Umbilical cord (tissue), 2 donors: ENCODE data around the gene CBX7. TPM values are rescaled to one million over a fixed set of nuclear protein-coding genes. Genes with fewer than 3 reads are reported as not detected.

ENCODE experiments used
- DNase-seq: peaks from one replicate; pipeline ENCODE4 v3.0.0-alpha.2; 2015; ENCODE audit warnings: low spot score
- total RNA-seq: library from RNA; depleted of rRNA; stranded (reverse); fragments of >200 nt; gene quantifications from one replicate; pipeline ENCODE4 v1.2.3, GENCODE V29; 2014; ENCODE audit warnings: low replicate concordance; ENCODE audit not compliant: insufficient read depth

The CBX7 gene
- total RNA-seq, 1 donor from 2014 or later = 10.4 TPM

DNA sequence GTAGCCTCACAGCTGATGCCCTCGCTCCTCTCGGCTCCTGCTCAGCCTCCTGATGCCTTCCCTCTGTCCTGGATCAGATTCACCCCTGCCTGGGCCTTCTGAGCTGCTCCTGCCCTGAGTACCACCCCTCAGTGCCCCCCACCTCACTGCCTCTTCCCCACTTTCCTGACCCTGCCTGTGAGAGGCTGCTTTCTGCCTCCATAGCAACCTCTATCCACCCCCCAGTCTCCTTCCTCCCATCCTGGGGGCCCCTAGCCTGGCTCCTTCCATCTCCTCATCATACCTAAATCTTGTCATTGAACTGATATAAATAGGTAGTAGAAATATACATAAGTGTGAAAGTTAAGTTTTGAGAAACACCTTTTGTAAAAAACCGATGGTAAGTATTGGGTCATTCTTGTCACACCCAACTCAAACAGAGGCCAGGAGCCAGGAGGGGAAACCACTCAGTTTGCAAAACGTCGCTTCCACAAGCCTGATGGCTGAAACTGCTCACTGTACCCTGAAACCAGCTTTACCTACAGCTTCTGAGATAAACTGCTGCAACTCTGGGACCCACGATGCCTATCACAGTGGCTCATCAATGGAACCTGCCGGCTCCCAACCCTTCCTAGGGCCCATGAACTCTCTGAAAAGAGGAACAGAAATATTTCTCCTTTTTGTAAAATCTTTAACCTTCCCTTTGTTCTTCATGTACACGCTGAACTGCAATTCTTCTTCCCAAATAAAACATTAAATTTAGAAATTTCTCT lies 60.2 kb downstream of the CBX7 start:
- DNase-seq = no peak

DNA sequence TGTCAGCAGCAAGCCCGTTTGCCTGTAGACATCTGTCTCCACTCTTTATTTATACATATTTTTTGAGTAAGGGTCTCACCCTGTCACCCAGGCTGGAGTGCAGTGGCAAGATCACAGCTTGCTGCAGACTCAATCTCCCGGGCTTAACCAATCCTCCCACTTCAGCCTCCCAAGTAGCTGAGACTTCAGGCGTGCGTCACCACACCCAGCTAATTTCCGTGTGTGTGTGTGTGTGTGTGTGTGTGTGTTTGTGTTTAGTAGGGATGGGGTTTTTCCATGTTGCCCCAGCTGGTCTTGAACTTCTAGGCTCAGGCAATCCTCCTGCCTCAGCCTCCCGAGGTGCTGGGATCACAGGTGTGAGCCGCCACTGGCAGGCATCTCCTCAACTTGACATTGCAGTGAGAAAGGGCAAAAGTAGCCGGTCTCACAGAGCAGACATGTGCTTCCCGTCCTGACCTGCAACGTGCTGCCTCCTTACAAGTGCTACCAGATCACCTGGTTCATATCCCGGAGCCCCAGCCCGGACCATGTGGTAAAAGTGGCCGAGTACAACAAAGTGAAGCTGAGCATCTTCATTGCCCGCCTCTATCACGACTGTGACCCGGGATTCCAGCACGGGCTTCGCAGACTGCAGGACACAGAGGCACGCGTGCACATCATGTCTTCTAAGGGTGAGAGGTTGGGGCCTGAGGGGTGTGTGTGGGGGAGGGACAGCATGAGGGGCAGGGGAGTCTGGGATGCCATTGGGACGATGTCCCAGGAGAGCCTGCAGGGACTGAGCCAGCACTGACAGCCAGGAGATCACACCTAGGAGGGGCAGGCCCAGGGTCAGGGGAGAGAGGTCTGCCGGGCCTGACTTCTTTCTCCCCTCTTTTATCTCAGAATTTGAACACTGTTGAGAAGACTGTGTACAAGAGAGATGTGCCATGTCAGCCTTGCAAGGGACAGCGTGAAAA lies 61.1 kb downstream of the CBX7 start:
- no peak for DNase-seq

GRCh38 chr22:39090426-39091064 lies 61.9 kb downstream of the CBX7 start:
- no peak for DNase-seq

DNA sequence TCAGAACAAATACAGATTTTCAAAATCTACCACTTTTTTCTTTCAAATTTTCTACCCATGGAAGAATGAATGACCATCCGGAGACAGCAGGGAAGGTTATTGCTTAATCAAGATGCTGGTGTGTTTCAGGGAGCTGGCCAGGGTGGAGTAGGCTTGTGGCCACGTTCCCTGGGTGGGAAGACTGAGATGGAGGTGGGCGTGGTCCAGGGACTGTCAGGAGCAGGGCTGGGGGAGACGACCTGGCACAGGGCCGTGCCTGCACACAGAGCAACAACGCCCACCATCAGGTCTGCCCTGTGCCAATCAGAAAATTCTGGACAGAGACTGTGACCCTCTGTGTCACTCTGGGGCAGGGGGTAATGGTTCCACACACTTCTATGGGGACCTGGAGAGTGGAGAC lies 62.6 kb downstream of the CBX7 start:
- no peak for DNase-seq

DNA sequence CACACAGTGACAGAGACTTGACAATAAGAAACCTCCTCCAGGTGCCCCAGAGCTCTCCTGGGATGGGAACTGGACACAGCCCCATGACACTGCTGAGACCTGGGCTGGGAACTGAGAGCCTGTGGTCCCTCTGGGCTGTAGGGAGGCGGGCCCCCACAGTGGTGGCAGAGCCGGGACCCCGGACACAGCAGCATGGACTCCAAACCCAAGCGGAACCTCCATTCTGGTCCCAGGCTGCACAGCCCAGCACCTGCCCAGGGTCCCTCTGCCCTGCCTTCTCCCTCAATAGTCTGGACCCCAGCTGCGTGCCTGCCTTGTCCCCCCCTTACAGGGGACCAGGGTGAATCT lies 63.8 kb downstream of the CBX7 start:
- DNase-seq = no peak

DNA sequence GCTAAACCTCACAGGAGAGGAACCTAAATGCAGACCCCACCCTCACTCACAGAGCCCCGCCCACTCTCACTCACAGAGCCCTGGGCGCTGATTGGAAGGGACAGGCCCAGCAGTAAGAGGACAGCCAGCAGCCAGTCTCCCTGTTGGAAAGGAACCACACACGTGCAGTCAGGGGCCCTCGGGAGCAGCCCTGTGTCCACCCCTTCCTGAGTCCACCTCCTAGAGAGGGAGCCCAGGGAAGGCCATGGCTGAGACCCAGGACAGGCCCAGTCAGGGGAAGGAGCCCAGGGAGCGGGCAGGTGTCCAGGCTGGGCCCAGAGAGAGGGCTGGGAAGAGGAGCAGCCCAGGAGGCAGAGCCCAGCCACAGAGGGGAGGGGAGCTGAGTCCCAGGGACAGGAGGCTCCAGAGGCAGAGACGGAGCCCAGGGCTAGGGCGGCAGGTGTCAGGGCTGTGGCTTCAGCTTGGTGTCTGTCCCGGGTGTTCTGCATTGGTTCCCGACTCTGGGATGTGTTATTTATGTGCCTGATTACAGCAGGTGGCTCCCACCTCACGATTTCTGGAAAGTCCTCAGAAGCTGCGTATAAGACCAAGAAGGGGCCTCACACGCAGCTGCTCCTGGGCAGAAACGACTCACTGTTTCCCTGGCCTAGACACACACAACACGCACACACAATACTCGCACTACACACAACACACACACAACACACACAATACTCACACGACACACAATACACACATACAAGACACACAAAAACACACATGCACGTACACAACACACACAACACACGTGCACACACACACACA lies 64.4 kb downstream of the CBX7 start:
- DNase-seq = no peak

DNA sequence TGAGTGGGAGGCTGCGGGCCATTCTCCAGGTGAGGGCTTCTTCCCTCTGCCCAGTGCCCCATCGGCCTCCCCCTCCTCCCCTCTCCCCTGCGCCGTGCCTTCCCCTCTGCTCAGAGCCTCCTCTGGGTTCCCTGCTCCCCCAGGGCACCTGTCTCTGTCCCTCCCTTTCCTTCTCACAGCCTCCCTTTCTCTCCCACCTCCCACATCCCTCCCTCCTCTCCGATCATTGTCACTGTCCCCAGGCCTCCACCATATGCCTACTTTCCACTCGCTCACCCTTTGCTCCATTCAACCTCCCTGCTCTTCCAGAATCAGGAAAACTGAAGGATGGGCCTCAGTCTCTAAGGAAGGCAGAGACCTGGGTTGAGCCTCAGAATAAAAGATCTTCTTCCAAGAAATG lies 65.4 kb downstream of the CBX7 start:
- no peak for DNase-seq

DNA sequence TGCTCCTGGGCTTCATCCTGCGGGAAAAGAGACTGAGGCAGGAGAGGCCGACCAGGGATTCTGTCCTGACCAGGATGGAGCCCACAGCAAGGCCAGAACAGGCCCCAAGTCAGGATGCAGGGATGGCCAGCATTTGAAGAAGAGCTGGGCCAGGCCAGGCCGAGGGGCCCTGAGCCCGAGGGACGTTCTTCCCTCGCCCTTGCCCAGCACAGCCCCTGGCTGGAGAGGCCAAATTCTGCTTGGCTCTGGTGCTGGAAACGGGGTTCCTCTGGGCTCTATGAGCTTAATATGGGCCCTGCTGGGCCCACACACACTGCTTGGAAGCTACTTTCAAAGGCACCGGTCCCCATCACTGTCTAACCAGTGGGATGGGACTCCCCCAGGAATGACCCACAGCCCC lies 67.8 kb downstream of the CBX7 start:
- DNase-seq = no peak

GRCh38 chr22:39083212-39084165 lies 69.0 kb downstream of the CBX7 start:
- no peak for DNase-seq

- DNase-seq = no peak
These were observed 70.9 kb downstream of the CBX7 start for GRCh38 chr22:39081598-39081997.

DNA sequence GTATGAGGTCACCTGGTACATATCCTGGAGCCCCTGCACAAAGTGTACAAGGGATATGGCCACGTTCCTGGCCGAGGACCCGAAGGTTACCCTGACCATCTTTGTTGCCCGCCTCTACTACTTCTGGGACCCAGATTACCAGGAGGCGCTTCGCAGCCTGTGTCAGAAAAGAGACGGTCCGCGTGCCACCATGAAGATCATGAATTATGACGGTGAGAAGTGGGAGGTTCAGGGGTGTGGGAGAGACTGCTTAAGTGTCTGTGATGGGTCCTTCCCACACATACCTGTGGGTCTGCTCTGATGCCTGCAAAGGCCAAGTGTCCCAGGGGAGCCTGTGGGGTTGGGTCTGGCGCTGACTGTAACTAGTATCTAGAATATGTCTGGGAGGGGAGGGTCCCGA lies 71.5 kb downstream of the CBX7 start:
- DNase-seq = no peak

Other genes with a start within 250 kb of the CBX7 start
- gene APOBEC3A, start 195.1 kb downstream of the CBX7 start, total RNA-seq = 16.6 TPM
- not detected for gene APOBEC3B, start 170.3 kb downstream of the CBX7 start, total RNA-seq
- gene APOBEC3C, start 138.4 kb downstream of the CBX7 start, total RNA-seq = 4.6 TPM
- 2.4 TPM for gene APOBEC3D, start 131.6 kb downstream of the CBX7 start, total RNA-seq
- gene APOBEC3F, start 111.8 kb downstream of the CBX7 start, total RNA-seq = 1.7 TPM
- gene APOBEC3G, start 75.4 kb downstream of the CBX7 start, total RNA-seq = 7.9 TPM
- gene APOBEC3H, start 55.4 kb downstream of the CBX7 start, total RNA-seq = not detected
- gene PDGFB, start 92.3 kb upstream of the CBX7 start, total RNA-seq = 4.8 TPM
- gene RPL3, start 166.9 kb upstream of the CBX7 start, total RNA-seq = 2,339 TPM
- 3.6 TPM for gene SYNGR1, start 197.3 kb upstream of the CBX7 start, total RNA-seq
- 18.8 TPM for gene TAB1, start 247.1 kb upstream of the CBX7 start, total RNA-seq